ENCODE results near the gene SLIT1.

Gene SLIT1

GRCh38 chr10:96973809-96974747 is 211.7 kb downstream of the SLIT1 start:
- no peak for DNase-seq (ENCODE audit: low read depth in 2 of 2)

GRCh38 chr10:96972264-96972663 is 213.5 kb downstream of the SLIT1 start:
- DNase-seq (ENCODE audit: low read depth in 2 of 2), result no peak

- DNase-seq (ENCODE audit: low read depth in 2 of 2), result no peak
Observed at GRCh38 chr10:96971324-96971723, 214.4 kb downstream of the SLIT1 start.

GRCh38 chr10:96968682-96969423 is 216.9 kb downstream of the SLIT1 start:
- DNase-seq (ENCODE audit: low read depth in 2 of 2), result no peak

- no peak for DNase-seq (ENCODE audit: low read depth in 2 of 2)
Observed at GRCh38 chr10:96967847-96968246, 217.9 kb downstream of the SLIT1 start.

GRCh38 chr10:96964131-96964530 is 221.6 kb downstream of the SLIT1 start:
- no peak for DNase-seq (ENCODE audit: low read depth in 2 of 2)

GRCh38 chr10:96960872-96961271 is 224.9 kb downstream of the SLIT1 start:
- no peak for DNase-seq (ENCODE audit: low read depth in 2 of 2)

GRCh38 chr10:96959733-96960132 is 226.0 kb downstream of the SLIT1 start:
- no peak for DNase-seq (ENCODE audit: low read depth in 2 of 2)

GRCh38 chr10:96958071-96958470 is 227.7 kb downstream of the SLIT1 start:
- DNase-seq (ENCODE audit: low read depth in 2 of 2), result no peak

GRCh38 chr10:96955794-96956193 is 230.0 kb downstream of the SLIT1 start:
- no peak for DNase-seq (ENCODE audit: low read depth in 2 of 2)

GRCh38 chr10:96951954-96952353 is 233.8 kb downstream of the SLIT1 start:
- no peak for DNase-seq (ENCODE audit: low read depth in 2 of 2)

GRCh38 chr10:96949039-96949683 is 236.6 kb downstream of the SLIT1 start:
- no peak for DNase-seq (ENCODE audit: low read depth in 2 of 2)
